OCI-LY3 (cell line): ENCODE results near the gene SNAPC2.

Experiments used
- H2AFZ ChIP-seq: fragments of 200-600, 300-600 bp; shearing (Covaris generic); 2 replicates; pipeline ENCODE4 v1.6.0; 2014; ENCODE audit warnings: antibody characterized with exemption, low read depth, low read length
- H3K27ac ChIP-seq: fragments of 200-600, 300-600 bp; sonication (generic); 2 replicates; pipeline ENCODE4 v1.5.1; 2014; ENCODE audit warnings: mild to moderate bottlenecking, low read length, moderate library complexity, mixed read lengths
- H3K27me3 ChIP-seq: fragments of 200-600, 300-600 bp; sonication (generic); 2 replicates; pipeline ENCODE4 v1.6.1; 2014; ENCODE audit warnings: low read depth, low read length, mixed read lengths
- H3K36me3 ChIP-seq: fragments of 200-600, 300-600 bp; sonication (generic); replicated peaks from 2 replicates; pipeline ENCODE3; 2014; ENCODE audit warnings: low read depth, low read length, mixed read lengths
- H3K4me1 ChIP-seq: fragments of 300-600, 200-600 bp; sonication (generic); 2 replicates; pipeline ENCODE4 v1.6.1; 2014; ENCODE audit warnings: low read length, mixed read lengths
- H3K4me2 ChIP-seq: fragments of 200-600, 300-600 bp; sonication (generic); 2 replicates; pipeline ENCODE4 v1.6.1; 2014; ENCODE audit warnings: low read length, mixed read lengths
- H3K4me3 ChIP-seq: fragments of 300-600, 200-600 bp; sonication (generic); 2 replicates; pipeline ENCODE4 v1.5.1; 2014; ENCODE audit warnings: antibody characterized with exemption, mild to moderate bottlenecking, low read length, moderate library complexity
- H3K79me2 ChIP-seq: fragments of 300-600, 200-600 bp; shearing (Covaris generic); 2 replicates; pipeline ENCODE4 v1.6.1; 2014; ENCODE audit warnings: mild to moderate bottlenecking, low read length, mixed read lengths
- H3K9ac ChIP-seq: fragments of 300-600, 200-600 bp; shearing (Covaris generic); 2 replicates; pipeline ENCODE4 v1.6.0; 2014; ENCODE audit warnings: mild to moderate bottlenecking, low read length, moderate library complexity
- H3K9me3 ChIP-seq: fragments of 200-600, 300-600 bp; shearing (Covaris generic); 2 replicates; pipeline ENCODE4 v1.6.1; 2014; ENCODE audit warnings: low read length, mixed read lengths; ENCODE audit not compliant: insufficient read depth
- H4K20me1 ChIP-seq: fragments of 200-600, 300-600 bp; sonication (generic); 2 replicates; pipeline ENCODE4 v1.6.1; 2016; ENCODE audit warnings: low read length, mixed read lengths; ENCODE audit not compliant: insufficient read depth
- CTCF ChIP-seq: fragments of 200-600, 300-600 bp; sonication (generic); IDR thresholded peaks from 2 replicates; pipeline ENCODE4 v1.5.1; 2014; ENCODE audit warnings: antibody characterized with exemption, low read length, low read depth
- EZH2phosphoT487 ChIP-seq: fragments of 200-600 bp; shearing (Covaris generic); IDR thresholded peaks from 2 replicates; pipeline ENCODE4 v1.6.1; 2018; ENCODE audit warnings: antibody characterized with exemption, mixed run types, low read depth

SNAPC2 gene

GRCh38 chr19:7932276-7932929 is 12.3 kb downstream of the SNAPC2 start:
- H3K27me3 ChIP-seq: no peaks in the 10 kb centered on the region
- H3K27ac ChIP-seq: no peak overlapping the region
- no peaks in the 10 kb centered on the region; the same call in 1 of the 2 replicates for H3K79me2 ChIP-seq
- 0 out of 2 replicates have a peak, but pooled peaks cover 3% of the 10 kb centered on the region for H4K20me1 ChIP-seq
- no peak overlapping the region for H2AFZ ChIP-seq
- H3K9ac ChIP-seq: no peak overlapping the region
- no peak overlapping the region for H3K4me3 ChIP-seq
- no peaks in the 10 kb centered on the region for H3K4me1 ChIP-seq
- TF ChIP-seq CTCF (no peak), EZH2phosphoT487 (no peak)
- no peak overlapping the region for H3K4me2 ChIP-seq
- peaks cover 55% of the 10 kb centered on the region for H3K36me3 ChIP-seq
- no peaks in the 10 kb centered on the region for H3K9me3 ChIP-seq

GRCh38 chr19:7932930-7933300 is 12.8 kb downstream of the SNAPC2 start:
- Histone ChIP-seq H3K27me3 (no peaks in the 10 kb centered on the region), H3K4me3 (no peak overlapping the region), H3K79me2 (no peaks in the 10 kb centered on the region; the same call in 1 of the 2 replicates), H3K4me2 (no peak overlapping the region), H3K36me3 (peaks cover 58% of the 10 kb centered on the region), H2AFZ (no peak overlapping the region), H3K9me3 (no peaks in the 10 kb centered on the region), H3K4me1 (no peaks in the 10 kb centered on the region), H4K20me1 (0 out of 2 replicates have a peak, but pooled peaks cover 3% of the 10 kb centered on the region), H3K27ac (no peak overlapping the region), H3K9ac (no peak overlapping the region)
- no peak for TF ChIP-seq EZH2phosphoT487
- TF ChIP-seq CTCF: no peak

- H3K27ac ChIP-seq: no peak overlapping the region
- H3K79me2 ChIP-seq: no peaks in the 10 kb centered on the region; the same call in 1 of the 2 replicates
- no peak overlapping the region for H3K4me3 ChIP-seq
- no peak overlapping the region for H3K9ac ChIP-seq
- H3K36me3 ChIP-seq: peaks cover 58% of the 10 kb centered on the region
- H2AFZ ChIP-seq: no peak overlapping the region
- no peaks in the 10 kb centered on the region for H3K27me3 ChIP-seq
- H4K20me1 ChIP-seq: 0 out of 2 replicates have a peak, but pooled peaks cover 3% of the 10 kb centered on the region
- H3K4me2 ChIP-seq: no peak overlapping the region
- no peaks in the 10 kb centered on the region for H3K4me1 ChIP-seq
- TF ChIP-seq EZH2phosphoT487 (no peak), CTCF (peak; percentile 34)
- no peaks in the 10 kb centered on the region for H3K9me3 ChIP-seq
Observed at GRCh38 chr19:7933411-7933810, 13.3 kb downstream of the SNAPC2 start.

- Histone ChIP-seq H3K4me1 (no peaks in the 10 kb centered on the region), H2AFZ (no peak overlapping the region), H4K20me1 (0 out of 2 replicates have a peak, but pooled peaks cover 3% of the 10 kb centered on the region), H3K9ac (no peak overlapping the region), H3K36me3 (peaks cover 56% of the 10 kb centered on the region), H3K4me3 (no peak overlapping the region), H3K27me3 (no peaks in the 10 kb centered on the region), H3K79me2 (no peaks in the 10 kb centered on the region; the same call in 1 of the 2 replicates), H3K9me3 (no peaks in the 10 kb centered on the region), H3K4me2 (no peak overlapping the region), H3K27ac (no peak overlapping the region)
- no peak for TF ChIP-seq CTCF
- TF ChIP-seq EZH2phosphoT487: no peak
Observed at GRCh38 chr19:7933828-7934725, 13.9 kb downstream of the SNAPC2 start.
